Mesothelial cell of epicardium (in vitro differentiated cells): Measurements from ENCODE around the gene SLC44A3. TPM values are rescaled to one million over a fixed set of nuclear protein-coding genes. Genes with fewer than 3 reads are reported as not detected.
A peak's percentile ranks its signal among the peaks of the same experiment; 100 is the strongest.

Source experiments
- DNase-seq, 2 experiments: peaks; one replicate each; pipeline ENCODE4 v3.0.0; 2021; ENCODE audit warnings: low spot score in 2 of 2; ENCODE audit not compliant: unreplicated experiment in 2 of 2
- H3K27ac Mint-ChIP-seq: 2 replicates; pipeline ENCODE4 v1.8.0; 2021; ENCODE audit warnings: mixed read lengths
- H3K27me3 Mint-ChIP-seq: 2 replicates; pipeline ENCODE4 v1.8.0; 2021; ENCODE audit warnings: low read depth, mixed read lengths
- H3K36me3 Mint-ChIP-seq: 2 replicates; pipeline ENCODE4 v1.8.0; 2021; ENCODE audit warnings: mixed read lengths
- H3K4me1 Mint-ChIP-seq: 2 replicates; pipeline ENCODE4 v1.8.0; 2021; ENCODE audit warnings: mixed read lengths
- H3K4me3 Mint-ChIP-seq: 2 replicates; pipeline ENCODE4 v1.8.0; 2021; ENCODE audit warnings: mild to moderate bottlenecking, moderate library complexity, mixed read lengths
- H3K9me3 Mint-ChIP-seq: 2 replicates; pipeline ENCODE4 v1.8.0; 2021; ENCODE audit warnings: mixed read lengths
- CTCF ChIP-seq: fragments of 200-600 bp; sonication (generic); IDR thresholded peaks from one replicate; pipeline ENCODE4 v1.5.0; 2021; ENCODE audit warnings: antibody characterized with exemption; ENCODE audit not compliant: unreplicated experiment
- total RNA-seq: library from RNA; stranded (reverse); gene quantifications from 3 replicates; pipeline ENCODE4 v1.2.1, GENCODE V29; 2021

The SLC44A3 gene
- total RNA-seq, 1 donor from 2014 or later = 9.2 TPM

GRCh38 chr1:94926126-94926914 lies 106.2 kb downstream of the SLC44A3 start:
- peaks cover 72% of the 10 kb centered on the region for H3K4me1 Mint-ChIP-seq
- no peaks in the 10 kb centered on the region for H3K27me3 Mint-ChIP-seq
- H3K4me3 Mint-ChIP-seq = peak overlapping the region; percentile 96
- no peak for TF ChIP-seq CTCF
- peaks cover 2% of the 10 kb centered on the region for H3K36me3 Mint-ChIP-seq
- DNase-seq = peak; percentile 44 to 71
- H3K9me3 Mint-ChIP-seq = no peaks in the 10 kb centered on the region
- peak overlapping the region; percentile 100 for H3K27ac Mint-ChIP-seq

- no peak for TF ChIP-seq CTCF
- Mint-ChIP-seq H3K27ac (peak within 1 kb of the TSS; percentile 100), H3K4me1 (peaks cover 67% of the 10 kb centered on the region), H3K9me3 (no peaks in the 10 kb centered on the region), H3K27me3 (no peaks in the 10 kb centered on the region), H3K36me3 (peaks cover 2% of the 10 kb centered on the region), H3K4me3 (peak within 1 kb of the TSS; percentile 96)
- peak; percentile 83 to 93 for DNase-seq
These were observed 106.8 kb downstream of the SLC44A3 start, which contains the start of gene CNN3 for GRCh38 chr1:94926915-94927404. Gene CNN3 (minus strand): TSS chr1:94927110. CDS start chr1:94926894, 216 bp downstream.

- no peaks in the 10 kb centered on the region for H3K27me3 Mint-ChIP-seq
- no peaks in the 10 kb centered on the region for H3K9me3 Mint-ChIP-seq
- H3K4me3 Mint-ChIP-seq = peak overlapping the region; percentile 95
- peaks cover 2% of the 10 kb centered on the region for H3K36me3 Mint-ChIP-seq
- TF ChIP-seq CTCF = no peak
- peak overlapping the region; percentile 100 for H3K27ac Mint-ChIP-seq
- H3K4me1 Mint-ChIP-seq = peaks cover 63% of the 10 kb centered on the region
- no peak for DNase-seq
These were observed 107.4 kb downstream of the SLC44A3 start for GRCh38 chr1:94927405-94928175.

GRCh38 chr1:94928293-94928939 lies 108.3 kb downstream of the SLC44A3 start:
- Mint-ChIP-seq H3K27me3 (no peaks in the 10 kb centered on the region), H3K27ac (peak overlapping the region; percentile 100), H3K9me3 (no peaks in the 10 kb centered on the region), H3K36me3 (peaks cover 7% of the 10 kb centered on the region), H3K4me1 (peaks cover 55% of the 10 kb centered on the region), H3K4me3 (peak overlapping the region; percentile 95)
- DNase-seq = no peak
- no peak for TF ChIP-seq CTCF

GRCh38 chr1:94929351-94930217 lies 109.4 kb downstream of the SLC44A3 start:
- Mint-ChIP-seq H3K4me3 (peak overlapping the region; percentile 40), H3K27ac (peak overlapping the region; percentile 78), H3K27me3 (no peaks in the 10 kb centered on the region), H3K4me1 (peaks cover 45% of the 10 kb centered on the region), H3K36me3 (peaks cover 11% of the 10 kb centered on the region), H3K9me3 (no peaks in the 10 kb centered on the region)
- TF ChIP-seq CTCF = no peak
- DNase-seq = no peak
